GM12878 (cell line): ENCODE results near the gene PFKL. TPM values are rescaled to one million over a fixed set of nuclear protein-coding genes. Genes with fewer than 3 reads are reported as not detected.

Source experiments
- BCL11A ChIP-seq: IDR thresholded peaks from 2 replicates; pipeline ENCODE4 v1.6.1; 2011; ENCODE audit warnings: low read depth, low read length
- GABPA ChIP-seq: IDR thresholded peaks from 2 replicates; pipeline ENCODE4 v1.6.1; 2014; ENCODE audit warnings: antibody characterized with exemption, low read depth, mild to moderate bottlenecking, inconsistent platforms
- LARP7 ChIP-seq: fragments of 450-650 bp; IDR thresholded peaks from 2 replicates; pipeline ENCODE4 v1.6.1; 2017; ENCODE audit warnings: mild to moderate bottlenecking
- STAT3 ChIP-seq: IDR thresholded peaks from 2 replicates; pipeline ENCODE4 v1.6.1; 2011; ENCODE audit warnings: low read depth, low read length, improper control_type of control experiment
- TBL1XR1 ChIP-seq: IDR thresholded peaks from 2 replicates; pipeline ENCODE4 v1.6.1; 2012; ENCODE audit warnings: low read depth, low read length, improper control_type of control experiment
- ZNF687 ChIP-seq: fragments of 450-650 bp; IDR thresholded peaks from 2 replicates; pipeline ENCODE4 v1.6.1; 2017; ENCODE audit warnings: mild to moderate bottlenecking, moderate library complexity
- polyA plus RNA-seq, 11 experiments: library from polyadenylated mRNA; depleted of rRNA in 4 of 11; unstranded in 6 of 11; stranded (reverse) in 5 of 11; fragments of >200 nt; fragmentation: Nextera tagmentation in 4 of 11; fragmentation: Illumina TruSeq in 1 of 11; extraction: Ambion mirVana in 4 of 11; extraction: Trizol in 1 of 11; gene quantifications; 1 replicate in 1 of 11; 2 replicates in 10 of 11; pipeline versions ENCODE4 v1.2.1 to v1.2.3, GENCODE V29; 2011 to 2016; ENCODE audit warnings: inconsistent platforms in 2 of 11, missing spikeins in 2 of 11, low read depth in 1 of 11
- total RNA-seq, 4 experiments: library from RNA; depleted of rRNA in 3 of 4; stranded (reverse); fragments of >200 nt in 3 of 4; fragmentation: Illumina TruSeq in 1 of 4; extraction: Trizol in 1 of 4; gene quantifications; 2 replicates each; pipeline versions ENCODE4 v1.2.1 to v1.2.3, GENCODE V29; 2013 to 2021
- TF ChIP-seq, protein P1 (sequence below): fragments of 450-650 bp; IDR thresholded peaks from 2 replicates; pipeline ENCODE4 v1.6.1; 2018; ENCODE audit warnings: mild to moderate bottlenecking, low read depth, moderate library complexity; ENCODE audit not compliant: partially characterized antibody
- TF ChIP-seq, protein P2 (sequence below): fragments of 450-650 bp; IDR thresholded peaks from 2 replicates; pipeline ENCODE4 v1.6.1; 2016; ENCODE audit warnings: mild to moderate bottlenecking, moderate library complexity, borderline replicate concordance

The PFKL gene
- total and polyA plus RNA-seq, 10 of the 15 experiments (the other 5 are each of a cell fraction or from before 2014, with no cell fraction given): 1.2 to 192 (median 112) TPM

DNA sequence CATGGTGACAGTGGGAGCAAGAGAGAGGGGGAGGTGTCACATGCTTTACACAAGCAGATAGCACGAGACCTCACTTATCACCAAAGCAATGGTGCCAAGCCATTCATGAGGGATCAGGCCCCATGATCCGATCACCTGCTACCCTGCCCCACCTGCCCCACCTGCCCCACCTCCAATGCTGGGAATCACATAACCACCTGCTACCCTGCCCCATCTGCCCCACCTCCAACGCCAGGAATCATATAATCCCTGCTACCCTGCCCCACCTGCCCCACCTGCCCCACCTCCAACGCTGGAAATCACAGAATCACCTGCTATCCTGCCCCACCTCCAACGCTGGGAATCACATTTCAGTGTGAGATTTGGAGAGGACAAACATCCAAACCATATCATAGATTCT, 24.8 kb upstream of the PFKL start (continued):
- TF ChIP-seq, protein P1, sequence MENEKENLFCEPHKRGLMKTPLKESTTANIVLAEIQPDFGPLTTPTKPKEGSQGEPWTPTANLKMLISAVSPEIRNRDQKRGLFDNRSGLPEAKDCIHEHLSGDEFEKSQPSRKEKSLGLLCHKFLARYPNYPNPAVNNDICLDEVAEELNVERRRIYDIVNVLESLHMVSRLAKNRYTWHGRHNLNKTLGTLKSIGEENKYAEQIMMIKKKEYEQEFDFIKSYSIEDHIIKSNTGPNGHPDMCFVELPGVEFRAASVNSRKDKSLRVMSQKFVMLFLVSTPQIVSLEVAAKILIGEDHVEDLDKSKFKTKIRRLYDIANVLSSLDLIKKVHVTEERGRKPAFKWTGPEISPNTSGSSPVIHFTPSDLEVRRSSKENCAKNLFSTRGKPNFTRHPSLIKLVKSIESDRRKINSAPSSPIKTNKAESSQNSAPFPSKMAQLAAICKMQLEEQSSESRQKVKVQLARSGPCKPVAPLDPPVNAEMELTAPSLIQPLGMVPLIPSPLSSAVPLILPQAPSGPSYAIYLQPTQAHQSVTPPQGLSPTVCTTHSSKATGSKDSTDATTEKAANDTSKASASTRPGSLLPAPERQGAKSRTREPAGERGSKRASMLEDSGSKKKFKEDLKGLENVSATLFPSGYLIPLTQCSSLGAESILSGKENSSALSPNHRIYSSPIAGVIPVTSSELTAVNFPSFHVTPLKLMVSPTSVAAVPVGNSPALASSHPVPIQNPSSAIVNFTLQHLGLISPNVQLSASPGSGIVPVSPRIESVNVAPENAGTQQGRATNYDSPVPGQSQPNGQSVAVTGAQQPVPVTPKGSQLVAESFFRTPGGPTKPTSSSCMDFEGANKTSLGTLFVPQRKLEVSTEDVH: no peak
- no peak for TF ChIP-seq ZNF687
- no peak for TF ChIP-seq STAT3
- no peak for TF ChIP-seq TBL1XR1
- TF ChIP-seq, protein P2, sequence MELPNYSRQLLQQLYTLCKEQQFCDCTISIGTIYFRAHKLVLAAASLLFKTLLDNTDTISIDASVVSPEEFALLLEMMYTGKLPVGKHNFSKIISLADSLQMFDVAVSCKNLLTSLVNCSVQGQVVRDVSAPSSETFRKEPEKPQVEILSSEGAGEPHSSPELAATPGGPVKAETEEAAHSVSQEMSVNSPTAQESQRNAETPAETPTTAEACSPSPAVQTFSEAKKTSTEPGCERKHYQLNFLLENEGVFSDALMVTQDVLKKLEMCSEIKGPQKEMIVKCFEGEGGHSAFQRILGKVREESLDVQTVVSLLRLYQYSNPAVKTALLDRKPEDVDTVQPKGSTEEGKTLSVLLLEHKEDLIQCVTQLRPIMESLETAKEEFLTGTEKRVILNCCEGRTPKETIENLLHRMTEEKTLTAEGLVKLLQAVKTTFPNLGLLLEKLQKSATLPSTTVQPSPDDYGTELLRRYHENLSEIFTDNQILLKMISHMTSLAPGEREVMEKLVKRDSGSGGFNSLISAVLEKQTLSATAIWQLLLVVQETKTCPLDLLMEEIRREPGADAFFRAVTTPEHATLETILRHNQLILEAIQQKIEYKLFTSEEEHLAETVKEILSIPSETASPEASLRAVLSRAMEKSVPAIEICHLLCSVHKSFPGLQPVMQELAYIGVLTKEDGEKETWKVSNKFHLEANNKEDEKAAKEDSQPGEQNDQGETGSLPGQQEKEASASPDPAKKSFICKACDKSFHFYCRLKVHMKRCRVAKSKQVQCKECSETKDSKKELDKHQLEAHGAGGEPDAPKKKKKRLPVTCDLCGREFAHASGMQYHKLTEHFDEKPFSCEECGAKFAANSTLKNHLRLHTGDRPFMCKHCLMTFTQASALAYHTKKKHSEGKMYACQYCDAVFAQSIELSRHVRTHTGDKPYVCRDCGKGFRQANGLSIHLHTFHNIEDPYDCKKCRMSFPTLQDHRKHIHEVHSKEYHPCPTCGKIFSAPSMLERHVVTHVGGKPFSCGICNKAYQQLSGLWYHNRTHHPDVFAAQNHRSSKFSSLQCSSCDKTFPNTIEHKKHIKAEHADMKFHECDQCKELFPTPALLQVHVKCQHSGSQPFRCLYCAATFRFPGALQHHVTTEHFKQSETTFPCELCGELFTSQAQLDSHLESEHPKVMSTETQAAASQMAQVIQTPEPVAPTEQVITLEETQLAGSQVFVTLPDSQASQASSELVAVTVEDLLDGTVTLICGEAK: no peak
- no peak for TF ChIP-seq GABPA
- no peak for TF ChIP-seq LARP7
- no peak for TF ChIP-seq BCL11A
